Activated CD4-positive, CD25-positive, alpha-beta regulatory T cell treated with anti-CD3 and anti-CD28 coated beads, Interleukin-2, amount 50 U/mL, for 16 hours (primary cell): ENCODE data around the gene RCBTB2.

ENCODE experiments used
- DNase-seq: peaks from one replicate; pipeline ENCODE4 v3.0.0-alpha.2; 2020; ENCODE audit warnings: low read depth, low spot score

The RCBTB2 gene

GRCh38 chr13:48563626-48564025, 30.7 kb upstream of the RCBTB2 start:
- no peak for DNase-seq

GRCh38 chr13:48562296-48563066, 29.6 kb upstream of the RCBTB2 start:
- DNase-seq = peak; percentile 69

GRCh38 chr13:48561466-48562235, 28.8 kb upstream of the RCBTB2 start:
- no peak for DNase-seq

GRCh38 chr13:48560657-48561337, 27.9 kb upstream of the RCBTB2 start:
- no peak for DNase-seq

GRCh38 chr13:48559638-48560320, 26.9 kb upstream of the RCBTB2 start:
- no peak for DNase-seq

- no peak for DNase-seq
Observed at GRCh38 chr13:48556817-48557216, 23.9 kb upstream of the RCBTB2 start.

- DNase-seq = no peak
Observed at GRCh38 chr13:48555441-48555840, 22.6 kb upstream of the RCBTB2 start.

- DNase-seq = no peak
Observed at GRCh38 chr13:48551329-48551728, 18.4 kb upstream of the RCBTB2 start.

- DNase-seq = no peak
Observed at GRCh38 chr13:48549658-48550057, 16.8 kb upstream of the RCBTB2 start.

GRCh38 chr13:48547663-48548092, 14.8 kb upstream of the RCBTB2 start:
- no peak for DNase-seq

GRCh38 chr13:48545608-48546007, 12.7 kb upstream of the RCBTB2 start:
- no peak for DNase-seq

GRCh38 chr13:48542581-48543341, 9.9 kb upstream of the RCBTB2 start:
- no peak for DNase-seq

GRCh38 chr13:48542138-48542537, 9.3 kb upstream of the RCBTB2 start:
- DNase-seq = no peak

GRCh38 chr13:48539550-48539949, 6.7 kb upstream of the RCBTB2 start:
- no peak for DNase-seq

GRCh38 chr13:48536621-48537250, 3.9 kb upstream of the RCBTB2 start:
- DNase-seq = no peak

GRCh38 chr13:48535766-48536165, 2.9 kb upstream of the RCBTB2 start:
- DNase-seq = no peak

GRCh38 chr13:48534911-48535501, 2.1 kb upstream of the RCBTB2 start:
- no peak for DNase-seq

GRCh38 chr13:48533961-48534600, 1.2 kb upstream of the RCBTB2 start:
- DNase-seq = no peak

- no peak for DNase-seq
Observed at GRCh38 chr13:48532256-48532505, 699 bp downstream of the RCBTB2 start.
